Fibroblast of skin of abdomen (primary cell): ENCODE data around the gene MEGF9.
"Not testable (repeated sequence)": the region's sequence is repeated elsewhere in the genome, so short reads cannot be mapped to it uniquely, and the experiment has no call there.

Experiments
- DNase-seq: peaks from one replicate; pipeline ENCODE4 v3.0.0-alpha.2; 2013

The MEGF9 gene

DNA sequence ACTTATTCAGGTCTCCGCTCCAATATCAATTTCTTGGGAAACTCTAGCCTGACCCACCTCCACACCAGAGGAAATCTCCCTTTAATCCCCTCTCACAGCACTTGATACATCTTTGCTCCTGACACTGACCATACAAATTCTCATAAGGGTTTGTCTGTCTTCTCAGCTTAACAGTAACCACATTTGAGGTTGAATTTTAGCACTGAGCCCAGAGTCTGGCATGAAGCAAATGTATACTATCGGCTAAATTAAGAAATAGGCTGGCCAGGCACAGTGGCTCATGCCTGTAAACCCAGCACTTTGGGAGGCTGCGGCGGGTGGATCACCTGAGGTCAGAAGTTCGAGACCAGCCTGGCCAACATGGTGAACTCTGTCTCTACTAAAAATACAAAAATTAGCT, 144.0 kb downstream of the MEGF9 start:
- DNase-seq = no peak

- DNase-seq = no peak
Observed at GRCh38 chr9:120569556-120569955, 144.7 kb downstream of the MEGF9 start.

- DNase-seq = no peak
Observed at GRCh38 chr9:120568816-120569215, 145.5 kb downstream of the MEGF9 start.

DNA sequence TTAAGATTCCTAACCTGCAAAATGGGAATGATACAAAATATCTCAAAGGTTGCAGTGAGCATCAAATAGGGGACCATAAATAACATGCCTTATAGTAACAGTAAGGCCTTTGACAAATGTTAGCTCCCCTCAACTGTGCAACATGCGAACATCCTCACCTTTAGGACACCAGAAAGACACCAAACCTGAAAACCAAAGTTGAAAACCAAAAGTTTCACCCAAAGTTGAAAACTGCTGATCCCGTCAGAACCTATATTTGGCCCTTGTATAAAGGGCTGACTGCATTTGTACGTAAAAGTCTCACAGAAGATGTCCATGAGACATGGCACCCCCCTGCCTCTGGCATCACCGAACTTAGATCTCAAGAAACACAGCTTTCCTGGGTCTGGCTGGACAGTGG, 146.4 kb downstream of the MEGF9 start:
- no peak for DNase-seq

GRCh38 chr9:120567081-120567480, 147.2 kb downstream of the MEGF9 start:
- DNase-seq = no peak

DNA sequence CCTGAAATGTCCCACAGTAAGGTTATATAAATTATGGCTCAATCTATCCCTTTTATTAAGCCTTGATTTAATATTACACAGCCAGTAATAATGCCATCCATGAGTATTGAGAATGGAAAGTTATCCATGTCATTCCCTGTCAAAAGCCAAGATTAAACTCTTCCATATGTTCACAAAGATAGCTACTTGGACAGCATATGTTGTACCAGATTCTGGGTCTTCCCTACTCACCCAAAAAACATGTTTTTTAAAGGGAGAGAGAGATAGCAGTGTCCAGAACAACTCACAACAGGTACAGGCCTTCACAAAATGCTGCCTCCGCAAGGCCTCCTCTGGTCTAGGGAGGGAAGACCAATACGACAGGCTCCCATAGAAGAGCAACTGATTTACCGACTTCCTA, 149.7 kb downstream of the MEGF9 start:
- no peak for DNase-seq

- DNase-seq = no peak
Observed at GRCh38 chr9:120562861-120563443, 151.3 kb downstream of the MEGF9 start.

- DNase-seq = no peak
Observed at GRCh38 chr9:120561709-120562108, 152.6 kb downstream of the MEGF9 start.

DNA sequence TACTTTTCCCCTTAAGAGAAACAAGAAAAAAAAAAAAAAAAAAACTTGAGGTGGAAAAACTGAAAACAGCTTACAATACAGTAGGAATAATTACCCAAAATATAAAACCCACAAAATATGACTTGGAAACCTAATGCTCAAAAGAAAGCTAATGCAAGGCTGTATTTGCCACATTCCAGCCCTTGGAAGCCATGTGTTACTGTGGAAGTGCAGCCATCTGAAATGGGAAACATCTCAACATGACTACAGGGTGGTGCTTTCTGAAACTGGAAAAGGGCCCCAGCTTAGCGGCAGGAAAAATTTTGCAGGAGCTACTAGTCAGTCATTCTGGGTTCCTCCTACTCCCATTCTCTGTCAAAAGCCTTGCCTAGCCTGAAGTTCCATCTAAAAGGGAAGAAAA, 154.7 kb downstream of the MEGF9 start:
- DNase-seq = no peak

DNA sequence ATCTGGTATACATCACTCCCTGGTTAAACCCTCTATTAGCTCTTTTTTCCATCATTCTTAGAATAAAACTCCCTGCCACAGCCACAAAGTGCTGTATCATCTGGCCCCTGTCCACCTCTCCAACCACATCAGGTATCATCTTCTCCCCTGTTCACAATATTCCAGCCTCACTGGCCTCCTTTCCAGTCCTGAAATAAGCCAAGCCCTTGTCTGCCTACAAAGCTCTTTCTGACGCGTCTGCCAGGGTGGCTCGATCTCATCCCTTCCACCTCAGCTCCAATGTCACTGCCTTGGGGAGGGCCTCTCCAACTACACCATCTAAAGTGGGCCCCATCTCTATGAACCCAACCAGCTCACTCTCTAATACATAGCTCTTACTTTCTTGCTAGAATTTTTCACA, 155.8 kb downstream of the MEGF9 start:
- no peak for DNase-seq

GRCh38 chr9:120557205-120557604, 157.1 kb downstream of the MEGF9 start:
- no peak for DNase-seq

GRCh38 chr9:120556775-120557174, 157.5 kb downstream of the MEGF9 start:
- DNase-seq = no peak

DNA sequence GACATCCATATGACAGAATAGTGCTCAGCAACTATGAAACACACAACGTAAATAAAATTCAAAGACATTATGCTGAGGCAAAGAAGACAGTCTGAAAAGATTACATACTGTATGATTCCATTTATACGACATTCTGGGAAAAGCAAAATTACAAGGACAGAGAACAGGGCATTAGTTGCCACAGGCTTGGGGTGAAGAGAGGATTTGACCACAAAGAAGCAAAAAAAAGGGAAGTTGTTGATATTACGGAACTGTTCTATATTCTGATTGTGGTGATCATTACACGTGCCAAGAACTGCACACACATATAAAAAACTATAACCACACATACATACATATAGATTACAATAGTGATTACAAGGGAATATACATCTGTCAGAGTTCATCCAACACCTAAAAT, 158.4 kb downstream of the MEGF9 start:
- DNase-seq = no peak

- not testable (repeated sequence) for DNase-seq
Observed at GRCh38 chr9:120552210-120552704, 162.0 kb downstream of the MEGF9 start.
